SK-N-SH treated with all-trans-retinoic acid at 6 μM for 48 hours (cell line): ENCODE data around the gene MC1R.

Experiments
- ATAC-seq: fragments of 200-7000 bp; cut with Tn5 transposase; 3 replicates; pipeline ENCODE4 v1.9.1; 2020; ENCODE audit warnings: mild to moderate bottlenecking, moderate library complexity
- CSDC2 ChIP-seq: fragments of 250-450 bp; sonication (Bioruptor Pico); IDR thresholded peaks from 2 replicates; pipeline ENCODE4 v1.5.0; 2020; ENCODE audit warnings: mild to moderate bottlenecking, moderate library complexity
- CSRNP3 ChIP-seq: fragments of 250-450 bp; sonication (Bioruptor Pico); IDR thresholded peaks from 2 replicates; pipeline ENCODE4 v1.5.1; 2021; ENCODE audit warnings: mild to moderate bottlenecking, moderate library complexity
- ESRRG ChIP-seq: fragments of 250-450 bp; sonication (Bioruptor Pico); IDR thresholded peaks from 2 replicates; pipeline ENCODE4 v1.6.1; 2021; ENCODE audit warnings: mild to moderate bottlenecking
- ISL1 ChIP-seq: fragments of 250-450 bp; sonication (Bioruptor Pico); IDR thresholded peaks from 2 replicates; pipeline ENCODE4 v2.1.2; 2022; ENCODE audit warnings: mild to moderate bottlenecking, moderate library complexity
- OSR1 ChIP-seq: fragments of 250-450 bp; sonication (Bioruptor Pico); IDR thresholded peaks from 2 replicates; pipeline ENCODE4 v1.8.0; 2022; ENCODE audit warnings: moderate library complexity, mild to moderate bottlenecking, inconsistent platforms
- PPARA ChIP-seq: fragments of 250-450 bp; sonication (Bioruptor Pico); IDR thresholded peaks from 2 replicates; pipeline ENCODE4 v1.5.0; 2020; ENCODE audit warnings: mild to moderate bottlenecking, borderline replicate concordance
- RARB ChIP-seq: fragments of 250-450 bp; sonication (Bioruptor Pico); IDR thresholded peaks from 2 replicates; pipeline ENCODE4 v1.8.0; 2021; ENCODE audit warnings: mild to moderate bottlenecking, moderate library complexity
- TCF4 ChIP-seq: fragments of 250-450 bp; sonication (Bioruptor Pico); IDR thresholded peaks from 2 replicates; pipeline ENCODE4 v1.8.0; 2021; ENCODE audit warnings: mild to moderate bottlenecking, moderate library complexity, borderline replicate concordance
- TOX ChIP-seq: fragments of 250-450 bp; sonication (Bioruptor Pico); IDR thresholded peaks from 2 replicates; pipeline ENCODE4 v1.8.0; 2021; ENCODE audit warnings: mild to moderate bottlenecking, moderate library complexity, borderline replicate concordance
- TSHZ2 ChIP-seq: fragments of 250-450 bp; sonication (Bioruptor Pico); IDR thresholded peaks from 2 replicates; pipeline ENCODE4 v1.5.0; 2020; ENCODE audit warnings: mild to moderate bottlenecking, moderate library complexity
- ZC3H10 ChIP-seq: fragments of 250-450 bp; sonication (Bioruptor Pico); IDR thresholded peaks from 2 replicates; pipeline ENCODE4 v1.5.1; 2021; ENCODE audit warnings: mild to moderate bottlenecking, moderate library complexity
- ZFP3 ChIP-seq: fragments of 250-450 bp; sonication (Bioruptor Pico); IDR thresholded peaks from 2 replicates; pipeline ENCODE4 v1.5.0; 2020; ENCODE audit warnings: mild to moderate bottlenecking, moderate library complexity
- ZFP30 ChIP-seq: fragments of 450-650 bp; formaldehyde crosslinking; IDR thresholded peaks from 2 replicates; pipeline ENCODE4 v1.5.0; 2022; ENCODE audit warnings: mild to moderate bottlenecking, moderate library complexity
- ZNF565 ChIP-seq: fragments of 450-650 bp; formaldehyde crosslinking; conservative IDR thresholded peaks from 2 replicates; pipeline ENCODE4 v1.5.0; 2020; ENCODE audit warnings: low read depth, mild to moderate bottlenecking, moderate library complexity
- ZNF70 ChIP-seq: fragments of 450-650 bp; formaldehyde crosslinking; IDR thresholded peaks from 2 replicates; pipeline ENCODE4 v1.5.0; 2020; ENCODE audit warnings: mild to moderate bottlenecking, moderate library complexity
- TF ChIP-seq, protein P1 (sequence below): fragments of 250-450 bp; sonication (Bioruptor Pico); IDR thresholded peaks from 2 replicates; pipeline ENCODE4 v1.8.0; 2020; ENCODE audit warnings: mild to moderate bottlenecking, moderate library complexity, borderline replicate concordance
- TF ChIP-seq, protein P2 (sequence below): fragments of 250-450 bp; sonication (Bioruptor Pico); IDR thresholded peaks from 2 replicates; pipeline ENCODE4 v1.8.0; 2021; ENCODE audit warnings: low read depth, mild to moderate bottlenecking, moderate library complexity, borderline replicate concordance
- TF ChIP-seq, protein P3 (sequence below): fragments of 250-450 bp; sonication (Bioruptor Pico); IDR thresholded peaks from 2 replicates; pipeline ENCODE4 v1.5.1; 2020; ENCODE audit warnings: low read depth, mild to moderate bottlenecking, moderate library complexity

MC1R gene

GRCh38 chr16:89907055-89907814 is 11.4 kb upstream of the MC1R start:
- ATAC-seq: no peak
- TF ChIP-seq ISL1 (CRISPR knock-in tag) (no peak), ESRRG (CRISPR knock-in tag) (no peak), ZFP3 (CRISPR knock-in tag) (no peak)
- TF ChIP-seq, protein P1, sequence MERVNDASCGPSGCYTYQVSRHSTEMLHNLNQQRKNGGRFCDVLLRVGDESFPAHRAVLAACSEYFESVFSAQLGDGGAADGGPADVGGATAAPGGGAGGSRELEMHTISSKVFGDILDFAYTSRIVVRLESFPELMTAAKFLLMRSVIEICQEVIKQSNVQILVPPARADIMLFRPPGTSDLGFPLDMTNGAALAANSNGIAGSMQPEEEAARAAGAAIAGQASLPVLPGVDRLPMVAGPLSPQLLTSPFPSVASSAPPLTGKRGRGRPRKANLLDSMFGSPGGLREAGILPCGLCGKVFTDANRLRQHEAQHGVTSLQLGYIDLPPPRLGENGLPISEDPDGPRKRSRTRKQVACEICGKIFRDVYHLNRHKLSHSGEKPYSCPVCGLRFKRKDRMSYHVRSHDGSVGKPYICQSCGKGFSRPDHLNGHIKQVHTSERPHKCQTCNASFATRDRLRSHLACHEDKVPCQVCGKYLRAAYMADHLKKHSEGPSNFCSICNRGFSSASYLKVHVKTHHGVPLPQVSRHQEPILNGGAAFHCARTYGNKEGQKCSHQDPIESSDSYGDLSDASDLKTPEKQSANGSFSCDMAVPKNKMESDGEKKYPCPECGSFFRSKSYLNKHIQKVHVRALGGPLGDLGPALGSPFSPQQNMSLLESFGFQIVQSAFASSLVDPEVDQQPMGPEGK (CRISPR knock-in tag): no peak

DNA sequence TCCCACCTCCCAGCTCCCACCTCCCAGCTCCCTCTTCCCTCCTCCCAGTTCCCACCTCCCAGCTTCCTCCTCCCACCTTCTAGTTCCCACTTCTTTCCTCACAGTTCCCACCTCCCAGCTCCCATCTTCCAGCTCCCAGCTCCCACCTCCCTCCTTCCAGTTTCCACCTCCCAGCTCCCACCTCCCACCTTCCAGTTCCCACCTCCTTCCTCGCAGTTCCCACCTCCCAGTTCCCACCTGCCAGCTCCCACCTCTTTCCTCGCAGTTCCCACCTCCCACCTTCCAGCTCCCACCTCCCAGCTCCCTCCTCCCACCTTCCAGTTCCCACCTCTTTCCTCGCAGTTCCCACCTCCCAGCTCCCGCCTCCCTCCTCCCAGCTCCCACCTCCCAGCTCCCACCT is 10.4 kb upstream of the MC1R start:
- TF ChIP-seq RARB: no peak
- no peak for TF ChIP-seq ZFP3 (CRISPR knock-in tag)
- TF ChIP-seq, protein P2, sequence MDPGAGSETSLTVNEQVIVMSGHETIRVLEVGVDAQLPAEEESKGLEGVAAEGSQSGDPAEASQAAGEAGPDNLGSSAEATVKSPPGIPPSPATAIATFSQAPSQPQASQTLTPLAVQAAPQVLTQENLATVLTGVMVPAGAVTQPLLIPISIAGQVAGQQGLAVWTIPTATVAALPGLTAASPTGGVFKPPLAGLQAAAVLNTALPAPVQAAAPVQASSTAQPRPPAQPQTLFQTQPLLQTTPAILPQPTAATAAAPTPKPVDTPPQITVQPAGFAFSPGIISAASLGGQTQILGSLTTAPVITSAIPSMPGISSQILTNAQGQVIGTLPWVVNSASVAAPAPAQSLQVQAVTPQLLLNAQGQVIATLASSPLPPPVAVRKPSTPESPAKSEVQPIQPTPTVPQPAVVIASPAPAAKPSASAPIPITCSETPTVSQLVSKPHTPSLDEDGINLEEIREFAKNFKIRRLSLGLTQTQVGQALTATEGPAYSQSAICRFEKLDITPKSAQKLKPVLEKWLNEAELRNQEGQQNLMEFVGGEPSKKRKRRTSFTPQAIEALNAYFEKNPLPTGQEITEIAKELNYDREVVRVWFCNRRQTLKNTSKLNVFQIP (CRISPR knock-in tag): no peak
- no peak for TF ChIP-seq OSR1 (CRISPR knock-in tag)
- TF ChIP-seq PPARA (CRISPR knock-in tag): no peak
- TF ChIP-seq CSRNP3: no peak
- TF ChIP-seq, protein P3, sequence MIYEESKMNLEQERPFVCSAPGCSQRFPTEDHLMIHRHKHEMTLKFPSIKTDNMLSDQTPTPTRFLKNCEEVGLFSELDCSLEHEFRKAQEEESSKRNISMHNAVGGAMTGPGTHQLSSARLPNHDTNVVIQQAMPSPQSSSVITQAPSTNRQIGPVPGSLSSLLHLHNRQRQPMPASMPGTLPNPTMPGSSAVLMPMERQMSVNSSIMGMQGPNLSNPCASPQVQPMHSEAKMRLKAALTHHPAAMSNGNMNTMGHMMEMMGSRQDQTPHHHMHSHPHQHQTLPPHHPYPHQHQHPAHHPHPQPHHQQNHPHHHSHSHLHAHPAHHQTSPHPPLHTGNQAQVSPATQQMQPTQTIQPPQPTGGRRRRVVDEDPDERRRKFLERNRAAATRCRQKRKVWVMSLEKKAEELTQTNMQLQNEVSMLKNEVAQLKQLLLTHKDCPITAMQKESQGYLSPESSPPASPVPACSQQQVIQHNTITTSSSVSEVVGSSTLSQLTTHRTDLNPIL: no peak
- no peak for TF ChIP-seq ZNF565 (CRISPR knock-in tag)
- no peak for TF ChIP-seq ZC3H10
- no peak for TF ChIP-seq CSDC2 (CRISPR knock-in tag)
- no peak for TF ChIP-seq TOX (CRISPR knock-in tag)
- TF ChIP-seq, protein P1 (CRISPR knock-in tag): no peak
- TF ChIP-seq ISL1 (CRISPR knock-in tag): no peak
- no peak for TF ChIP-seq ESRRG (CRISPR knock-in tag)
- no peak for TF ChIP-seq ZNF70 (CRISPR knock-in tag)
- no peak for TF ChIP-seq TSHZ2 (CRISPR knock-in tag)
- no peak for TF ChIP-seq ZFP30 (CRISPR knock-in tag)
- TF ChIP-seq TCF4 (CRISPR knock-in tag): no peak

More for the DNA sequence above, 10.4 kb upstream of the MC1R start:
- ATAC-seq: no peak
